SU-DHL-6 (cell line): ENCODE data around the gene FGD5.

Source experiments
- H2AFZ ChIP-seq: fragments of 200-600 bp; sonication (generic); 2 replicates; pipeline ENCODE4 v1.6.1; 2014; ENCODE audit warnings: low read depth, mild to moderate bottlenecking, moderate library complexity, mixed read lengths, antibody characterized with exemption, low read length; ENCODE audit not compliant: severe bottlenecking
- H3F3A ChIP-seq: fragments of 200-600 bp; shearing (Covaris generic); 2 replicates; pipeline ENCODE4 v1.6.0; 2016; ENCODE audit warnings: antibody characterized with exemption, mild to moderate bottlenecking; ENCODE audit not compliant: insufficient read depth
- H3K27ac ChIP-seq: fragments of 200-600 bp; sonication (generic); 2 replicates; pipeline ENCODE4 v1.5.1; 2016; ENCODE audit warnings: low read depth, mild to moderate bottlenecking, low read length, moderate library complexity, mixed read lengths
- H3K27me3 ChIP-seq: fragments of 200-600 bp; sonication (generic), shearing (Covaris generic); 2 replicates; pipeline ENCODE4 v1.6.0; 2014; ENCODE audit warnings: mild to moderate bottlenecking, low read length
- H3K36me3 ChIP-seq: fragments of 200-600 bp; sonication (generic); 2 replicates; pipeline ENCODE4 v1.6.1; 2014; ENCODE audit warnings: mild to moderate bottlenecking, low read length, mixed read lengths
- H3K4me2 ChIP-seq: fragments of 300-600, 200-600 bp; shearing (Covaris generic), sonication (generic); 2 replicates; pipeline ENCODE4 v1.6.0; 2014; ENCODE audit warnings: low read length, low read depth, mild to moderate bottlenecking; ENCODE audit not compliant: poor library complexity, severe bottlenecking
- H3K4me3 ChIP-seq: fragments of 200-600 bp; sonication (generic); 2 replicates; pipeline ENCODE4 v1.5.1; 2014; ENCODE audit warnings: antibody characterized with exemption, low read length, mild to moderate bottlenecking, mixed read lengths; ENCODE audit not compliant: insufficient read depth, poor library complexity, severe bottlenecking
- H3K79me2 ChIP-seq: fragments of 200-600 bp; sonication (generic); 2 replicates; pipeline ENCODE4 v1.6.1; 2014; ENCODE audit warnings: mild to moderate bottlenecking, low read length, moderate library complexity; ENCODE audit not compliant: insufficient read depth
- H3K9ac ChIP-seq: fragments of 200-600 bp; sonication (generic); 2 replicates; pipeline ENCODE4 v1.7.0; 2014; ENCODE audit warnings: mild to moderate bottlenecking, low read length
- H3K9me2 ChIP-seq: fragments of 200-600 bp; sonication (generic); replicated peaks from 2 replicates; pipeline ENCODE4 v1.6.1; 2014; ENCODE audit warnings: low read length; ENCODE audit not compliant: insufficient read depth
- H3K9me3 ChIP-seq: fragments of 200-600 bp; sonication (generic); 2 replicates; pipeline ENCODE4 v1.6.1; 2014; ENCODE audit warnings: low read length, mixed read lengths; ENCODE audit not compliant: insufficient read depth
- H4K20me1 ChIP-seq: fragments of 200-600 bp; sonication (generic); 2 replicates; pipeline ENCODE4 v1.6.1; 2014; ENCODE audit warnings: low read depth, mild to moderate bottlenecking, antibody characterized with exemption, low read length, moderate library complexity, mixed read lengths
- EZH2phosphoT487 ChIP-seq: fragments of 200-600 bp; sonication (generic), shearing (Covaris generic); conservative IDR thresholded peaks from 2 replicates; pipeline ENCODE4 v1.6.1; 2018; ENCODE audit warnings: mild to moderate bottlenecking, antibody characterized with exemption, low read length, moderate library complexity, mixed read lengths
- TF ChIP-seq, protein P1 (sequence below): fragments of 200-600 bp; sonication (generic); IDR thresholded peaks from one replicate; pipeline ENCODE4 v1.5.1; 2017; ENCODE audit warnings: antibody characterized with exemption, mild to moderate bottlenecking, low read length, moderate library complexity; ENCODE audit not compliant: insufficient read depth, poor library complexity, severe bottlenecking

The FGD5 gene

DNA sequence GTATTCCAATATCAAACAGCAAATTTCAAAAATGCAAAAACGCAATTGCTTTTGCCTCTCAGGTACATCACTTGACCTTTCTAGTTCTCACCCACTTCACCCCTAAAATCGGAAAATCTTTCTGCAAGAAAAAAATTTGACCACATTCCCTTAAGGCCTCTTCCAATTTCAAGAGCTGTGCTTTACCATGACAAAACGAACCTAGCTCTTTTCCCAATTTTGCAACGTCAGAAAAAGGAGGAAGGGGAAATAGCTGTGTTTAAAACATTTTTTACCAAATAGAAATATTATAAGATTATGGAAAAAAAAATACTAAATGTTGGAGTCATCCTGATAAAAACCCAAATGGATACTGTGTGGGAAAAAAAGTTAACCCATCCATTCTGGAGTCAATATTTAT, 127.5 kb downstream of the FGD5 start:
- Histone ChIP-seq H2AFZ (no peak overlapping the region), H3K27me3 (no peaks in the 10 kb centered on the region), H3F3A (peaks cover 15% of the 10 kb centered on the region; the same call in 1 of the 2 replicates), H3K9me3 (no peaks in the 10 kb centered on the region), H3K79me2 (peaks cover 52% of the 10 kb centered on the region), H3K36me3 (peaks cover 23% of the 10 kb centered on the region), H3K9ac (peak overlapping the region; percentile 93), H3K4me2 (peak overlapping the region; percentile 98), H3K9me2 (no peaks in the 10 kb centered on the region), H4K20me1 (peaks cover 7% of the 10 kb centered on the region; the same call in 1 of the 2 replicates), H3K4me3 (peak overlapping the region; percentile 96), H3K27ac (0 out of 2 replicates have a peak overlapping the region, but pooled peaks have one; percentile 97)
- no peak for TF ChIP-seq EZH2phosphoT487
- TF ChIP-seq, protein P1, sequence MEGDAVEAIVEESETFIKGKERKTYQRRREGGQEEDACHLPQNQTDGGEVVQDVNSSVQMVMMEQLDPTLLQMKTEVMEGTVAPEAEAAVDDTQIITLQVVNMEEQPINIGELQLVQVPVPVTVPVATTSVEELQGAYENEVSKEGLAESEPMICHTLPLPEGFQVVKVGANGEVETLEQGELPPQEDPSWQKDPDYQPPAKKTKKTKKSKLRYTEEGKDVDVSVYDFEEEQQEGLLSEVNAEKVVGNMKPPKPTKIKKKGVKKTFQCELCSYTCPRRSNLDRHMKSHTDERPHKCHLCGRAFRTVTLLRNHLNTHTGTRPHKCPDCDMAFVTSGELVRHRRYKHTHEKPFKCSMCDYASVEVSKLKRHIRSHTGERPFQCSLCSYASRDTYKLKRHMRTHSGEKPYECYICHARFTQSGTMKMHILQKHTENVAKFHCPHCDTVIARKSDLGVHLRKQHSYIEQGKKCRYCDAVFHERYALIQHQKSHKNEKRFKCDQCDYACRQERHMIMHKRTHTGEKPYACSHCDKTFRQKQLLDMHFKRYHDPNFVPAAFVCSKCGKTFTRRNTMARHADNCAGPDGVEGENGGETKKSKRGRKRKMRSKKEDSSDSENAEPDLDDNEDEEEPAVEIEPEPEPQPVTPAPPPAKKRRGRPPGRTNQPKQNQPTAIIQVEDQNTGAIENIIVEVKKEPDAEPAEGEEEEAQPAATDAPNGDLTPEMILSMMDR = no peak

DNA sequence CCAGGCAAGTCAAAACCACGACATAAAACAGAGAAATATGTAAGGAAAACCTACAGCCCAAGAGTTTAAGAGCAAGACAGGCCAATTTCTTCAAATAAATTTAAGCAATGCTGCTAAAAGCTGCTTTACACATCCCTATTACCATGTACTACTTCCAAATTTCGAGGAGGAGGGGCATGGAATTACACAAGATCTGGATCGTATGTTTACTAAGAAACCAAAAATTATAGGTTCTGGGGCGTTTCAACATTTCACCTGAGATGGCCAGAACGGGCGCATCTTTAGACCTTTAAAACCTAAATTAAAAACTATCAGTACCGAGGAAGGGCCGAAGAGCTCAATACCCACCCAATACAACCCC, 128.0 kb downstream of the FGD5 start:
- H4K20me1 ChIP-seq = peaks cover 7% of the 10 kb centered on the region; the same call in 1 of the 2 replicates
- H3K9me3 ChIP-seq = no peaks in the 10 kb centered on the region
- no peaks in the 10 kb centered on the region for H3K9me2 ChIP-seq
- H3K36me3 ChIP-seq = peaks cover 23% of the 10 kb centered on the region
- peaks cover 13% of the 10 kb centered on the region; the same call in 1 of the 2 replicates for H3F3A ChIP-seq
- H3K9ac ChIP-seq = peak overlapping the region; percentile 93
- H2AFZ ChIP-seq = peak overlapping the region; percentile 76
- peaks cover 56% of the 10 kb centered on the region for H3K79me2 ChIP-seq
- H3K4me2 ChIP-seq = peak overlapping the region; percentile 98
- H3K27me3 ChIP-seq = no peaks in the 10 kb centered on the region
- H3K27ac ChIP-seq = peak overlapping the region; percentile 97
- H3K4me3 ChIP-seq = peak overlapping the region; percentile 96
- TF ChIP-seq, protein P1 = no peak
- no peak for TF ChIP-seq EZH2phosphoT487

DNA sequence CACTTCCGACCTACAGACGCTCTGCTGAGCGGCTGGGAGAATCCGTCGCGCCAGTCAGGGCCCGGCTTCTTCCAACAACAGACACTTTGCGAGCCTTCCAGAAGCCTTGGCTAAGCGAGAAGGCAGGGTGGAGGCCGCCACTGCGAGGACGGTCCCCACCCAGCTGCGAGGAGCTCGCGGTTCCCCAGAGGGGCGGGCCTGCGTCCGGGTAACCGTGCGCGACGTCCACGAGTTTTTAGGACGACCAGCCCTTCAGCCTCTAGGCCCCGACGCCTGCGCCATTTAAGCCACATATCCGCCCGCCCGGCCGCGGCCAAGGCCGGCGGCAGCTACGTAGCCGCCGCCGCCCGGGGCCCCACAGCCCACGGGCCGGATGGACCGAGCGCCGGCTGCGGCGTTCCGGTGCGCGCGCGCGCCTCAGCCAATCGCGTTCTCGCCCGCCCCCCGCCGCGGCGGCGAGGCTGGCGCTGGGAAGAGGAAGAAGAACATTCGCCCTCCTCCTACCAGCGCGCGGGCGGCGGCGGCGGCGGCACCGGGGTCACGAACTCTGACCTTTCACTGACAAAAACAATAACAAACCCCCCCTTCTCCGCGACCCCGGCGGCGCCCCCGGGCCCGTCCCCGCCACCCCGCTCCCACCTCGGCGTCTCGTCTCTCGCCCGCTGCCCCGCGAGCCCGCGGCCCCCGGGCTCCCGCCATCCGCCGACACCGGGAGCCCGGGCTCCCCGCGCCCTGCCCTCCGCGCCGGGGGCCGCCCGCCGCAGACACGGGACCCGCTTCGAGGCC, 128.5 kb downstream of the FGD5 start, which contains the start of gene NR2C2:
NR2C2 (plus strand) TSS at position 484 of the 786 bp plus-strand sequence. CDS start 56,332 bp downstream, outside the sequence.
- H4K20me1 ChIP-seq = peaks cover 7% of the 10 kb centered on the region; the same call in 1 of the 2 replicates
- H3K36me3 ChIP-seq = peaks cover 23% of the 10 kb centered on the region
- H3K79me2 ChIP-seq = peaks cover 62% of the 10 kb centered on the region
- no peaks in the 10 kb centered on the region for H3K27me3 ChIP-seq
- H3K9me2 ChIP-seq = no peaks in the 10 kb centered on the region
- TF ChIP-seq, protein P1 = no peak
- TF ChIP-seq EZH2phosphoT487 = no peak
- peak within 1 kb of the TSS; percentile 93 for H3K9ac ChIP-seq
- H3K27ac ChIP-seq = peak within 1 kb of the TSS; percentile 97
- H3K9me3 ChIP-seq = no peaks in the 10 kb centered on the region
- peak within 1 kb of the TSS; percentile 96 for H3K4me3 ChIP-seq
- H3F3A ChIP-seq = peaks cover 11% of the 10 kb centered on the region; the same call in 1 of the 2 replicates
- H3K4me2 ChIP-seq = peak within 1 kb of the TSS; percentile 98
- H2AFZ ChIP-seq = peak within 1 kb of the TSS; percentile 87
